ENCODE results near the gene POLR1A. TPM values are rescaled to one million over a fixed set of nuclear protein-coding genes. Genes with fewer than 3 reads are reported as not detected.
A peak's percentile ranks its signal among the peaks of the same experiment; 100 is the strongest.

POLR1A gene
- total RNA-seq, 2 experiments from 2014 or later, result 13.1 to 13.4 TPM

GRCh38 chr2:86003104-86003503 lies 102.6 kb downstream of the POLR1A start:
- H3K4me1 ChIP-seq (ENCODE audit: insufficient read depth, low read length), result peaks cover 34% of the 10 kb centered on the region
- H3K27ac ChIP-seq (ENCODE audit: low read depth in 1 of 2, low read length in 2 of 2), result no peak overlapping the region
- ATAC-seq (ENCODE audit: poor library complexity), result no peak
- CTCF ChIA-PET, result no interaction called here
- H3K27me3 ChIP-seq (ENCODE audit: control insufficient read depth in 1 of 2, insufficient read depth in 2 of 2, low read length in 2 of 2), result no peaks in the 10 kb centered on the region
- no peak overlapping the region for H3K27ac Mint-ChIP-seq
- intact Hi-C loops (cut with DNase I, micrococcal nuclease), result no loop called here
- no peak overlapping the region for H3K4me3 Mint-ChIP-seq
- H3K9me3 Mint-ChIP-seq, result peaks cover 7% of the 10 kb centered on the region
- peaks cover 27% of the 10 kb centered on the region for H3K4me1 Mint-ChIP-seq (ENCODE audit: low read depth)
- DNase-seq, result no peak
- no peak for TF ChIP-seq CTCF (IDR thresholded peaks at IDR 0.05)
- H3K27me3 Mint-ChIP-seq, result no peaks in the 10 kb centered on the region
- H3K36me3 ChIP-seq (ENCODE audit: insufficient read depth, low read length), result no peaks in the 10 kb centered on the region
- H3K36me3 Mint-ChIP-seq (ENCODE audit: low read depth), result peaks cover 6% of the 10 kb centered on the region
- H3K4me3 ChIP-seq (ENCODE audit: low read length), result no peak overlapping the region
- POLR2A ChIA-PET, result no interaction called here
- H3K9me3 ChIP-seq (ENCODE audit: control insufficient read depth in 1 of 2, insufficient read depth in 1 of 2, low read length in 2 of 2), result no peaks in the 10 kb centered on the region

GRCh38 chr2:86002375-86002774 lies 103.3 kb downstream of the POLR1A start:
- H3K9me3 Mint-ChIP-seq, result peaks cover 3% of the 10 kb centered on the region
- Histone ChIP-seq H3K27me3 (ENCODE audit: control insufficient read depth in 1 of 2, insufficient read depth in 2 of 2, low read length in 2 of 2) (no peaks in the 10 kb centered on the region), H3K27ac (ENCODE audit: low read depth in 1 of 2, low read length in 2 of 2) (no peak overlapping the region), H3K36me3 (ENCODE audit: insufficient read depth, low read length) (no peaks in the 10 kb centered on the region), H3K4me3 (ENCODE audit: low read length) (no peak overlapping the region), H3K4me1 (ENCODE audit: insufficient read depth, low read length) (peaks cover 39% of the 10 kb centered on the region), H3K9me3 (ENCODE audit: control insufficient read depth in 1 of 2, insufficient read depth in 1 of 2, low read length in 2 of 2) (no peaks in the 10 kb centered on the region)
- H3K36me3 Mint-ChIP-seq (ENCODE audit: low read depth), result peaks cover 6% of the 10 kb centered on the region
- POLR2A ChIA-PET, result no interaction called here
- ATAC-seq (ENCODE audit: poor library complexity) (no peak), DNase-seq (no peak)
- peaks cover 34% of the 10 kb centered on the region for H3K4me1 Mint-ChIP-seq (ENCODE audit: low read depth)
- no peaks in the 10 kb centered on the region for H3K27me3 Mint-ChIP-seq
- intact Hi-C loops (cut with DNase I, micrococcal nuclease), result no loop called here
- no peak for TF ChIP-seq CTCF (IDR thresholded peaks at IDR 0.05)
- no peak overlapping the region for H3K4me3 Mint-ChIP-seq
- CTCF ChIA-PET, result no interaction called here
- H3K27ac Mint-ChIP-seq, result no peak overlapping the region

- H3K27me3 ChIP-seq (ENCODE audit: control insufficient read depth in 1 of 2, insufficient read depth in 2 of 2, low read length in 2 of 2), result no peaks in the 10 kb centered on the region
- Mint-ChIP-seq H3K27me3 (no peaks in the 10 kb centered on the region), H3K27ac (peak overlapping the region; percentile 83), H3K36me3 (ENCODE audit: low read depth) (peaks cover 6% of the 10 kb centered on the region), H3K4me3 (no peak overlapping the region), H3K9me3 (no peaks in the 10 kb centered on the region), H3K4me1 (ENCODE audit: low read depth) (peaks cover 36% of the 10 kb centered on the region)
- ChIA-PET CTCF (no interaction called here), POLR2A (no interaction called here)
- DNase-seq (no peak), ATAC-seq (ENCODE audit: poor library complexity) (no peak)
- H3K36me3 ChIP-seq (ENCODE audit: insufficient read depth, low read length), result no peaks in the 10 kb centered on the region
- intact Hi-C loops (cut with DNase I, micrococcal nuclease), result no loop called here
- no peak overlapping the region for H3K27ac ChIP-seq (ENCODE audit: low read depth in 1 of 2, low read length in 2 of 2)
- H3K9me3 ChIP-seq (ENCODE audit: control insufficient read depth in 1 of 2, insufficient read depth in 1 of 2, low read length in 2 of 2), result no peaks in the 10 kb centered on the region
- no peak for TF ChIP-seq CTCF (IDR thresholded peaks at IDR 0.05)
- peaks cover 46% of the 10 kb centered on the region for H3K4me1 ChIP-seq (ENCODE audit: insufficient read depth, low read length)
- no peak overlapping the region for H3K4me3 ChIP-seq (ENCODE audit: low read length)
These were observed 104.4 kb downstream of the POLR1A start for GRCh38 chr2:86001326-86001725.

All from CD4-positive, alpha-beta T cell (primary cell).